SU-DHL-6 (cell line): ENCODE data around the gene SH2D4B.

Source experiments
- EZH2phosphoT487 ChIP-seq: fragments of 200-600 bp; sonication (generic), shearing (Covaris generic); conservative IDR thresholded peaks from 2 replicates; pipeline ENCODE4 v1.6.1; 2018; ENCODE audit warnings: mild to moderate bottlenecking, antibody characterized with exemption, low read length, moderate library complexity, mixed read lengths
- TF ChIP-seq, protein P1 (sequence below): fragments of 200-600 bp; sonication (generic); IDR thresholded peaks from one replicate; pipeline ENCODE4 v1.5.1; 2017; ENCODE audit warnings: antibody characterized with exemption, mild to moderate bottlenecking, low read length, moderate library complexity; ENCODE audit not compliant: insufficient read depth, poor library complexity, severe bottlenecking

DNA sequence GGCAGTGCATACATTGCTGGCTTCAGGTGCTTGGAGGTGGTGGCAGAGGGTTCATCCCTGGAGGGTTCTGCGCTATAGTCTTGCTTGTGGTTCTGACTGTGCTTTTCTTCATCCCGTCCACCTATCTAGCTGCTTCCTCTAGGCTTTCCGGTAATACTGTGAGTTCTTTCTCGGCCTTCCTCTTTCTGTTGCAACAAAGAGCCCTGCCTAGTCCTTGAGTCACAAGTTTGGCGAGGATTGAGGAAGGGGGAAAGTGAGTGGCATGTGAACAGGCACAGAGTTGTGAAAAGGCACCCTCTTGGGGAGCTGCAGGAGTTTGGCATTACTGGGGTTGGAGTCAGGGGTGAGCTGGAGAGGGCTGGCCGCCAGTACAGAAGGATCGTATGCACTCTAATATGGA, 123.0 kb downstream of the SH2D4B start:
- TF ChIP-seq, protein P1, sequence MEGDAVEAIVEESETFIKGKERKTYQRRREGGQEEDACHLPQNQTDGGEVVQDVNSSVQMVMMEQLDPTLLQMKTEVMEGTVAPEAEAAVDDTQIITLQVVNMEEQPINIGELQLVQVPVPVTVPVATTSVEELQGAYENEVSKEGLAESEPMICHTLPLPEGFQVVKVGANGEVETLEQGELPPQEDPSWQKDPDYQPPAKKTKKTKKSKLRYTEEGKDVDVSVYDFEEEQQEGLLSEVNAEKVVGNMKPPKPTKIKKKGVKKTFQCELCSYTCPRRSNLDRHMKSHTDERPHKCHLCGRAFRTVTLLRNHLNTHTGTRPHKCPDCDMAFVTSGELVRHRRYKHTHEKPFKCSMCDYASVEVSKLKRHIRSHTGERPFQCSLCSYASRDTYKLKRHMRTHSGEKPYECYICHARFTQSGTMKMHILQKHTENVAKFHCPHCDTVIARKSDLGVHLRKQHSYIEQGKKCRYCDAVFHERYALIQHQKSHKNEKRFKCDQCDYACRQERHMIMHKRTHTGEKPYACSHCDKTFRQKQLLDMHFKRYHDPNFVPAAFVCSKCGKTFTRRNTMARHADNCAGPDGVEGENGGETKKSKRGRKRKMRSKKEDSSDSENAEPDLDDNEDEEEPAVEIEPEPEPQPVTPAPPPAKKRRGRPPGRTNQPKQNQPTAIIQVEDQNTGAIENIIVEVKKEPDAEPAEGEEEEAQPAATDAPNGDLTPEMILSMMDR, result no peak
- TF ChIP-seq EZH2phosphoT487, result no peak
